NCI-H526 treated with DMSO at 0.1 percent for 48 hours (cell line): ENCODE results near the gene MAGED2.
"Not testable (repeated sequence)": the region's sequence is repeated elsewhere in the genome, so short reads cannot be mapped to it uniquely, and the experiment has no call there.

Experiments
- DNase-seq: peaks from one replicate; lab custom pipeline; 2025; lab: John Stamatoyannopoulos, UW

The MAGED2 gene

DNA sequence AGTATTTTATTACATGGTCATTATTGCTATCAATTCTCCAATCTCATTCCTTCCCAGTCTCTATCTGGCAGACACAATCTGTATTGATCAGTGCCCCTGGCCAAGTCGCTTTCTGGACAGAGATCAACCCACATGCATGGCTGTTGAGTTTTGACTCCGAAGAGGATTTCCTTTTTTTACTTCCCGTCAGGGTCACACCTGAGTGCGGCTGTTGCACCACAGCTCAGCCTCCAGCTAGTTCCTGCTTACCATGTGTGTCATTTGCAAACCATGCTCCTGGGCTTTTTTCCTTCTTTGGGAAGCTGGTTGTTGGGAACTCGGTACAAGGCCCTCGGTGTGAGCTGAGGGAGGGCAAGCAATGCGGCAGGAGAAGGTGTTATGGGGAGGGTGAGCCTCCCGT lies 11.7 kb downstream of the MAGED2 start:
- DNase-seq, result no peak

DNA sequence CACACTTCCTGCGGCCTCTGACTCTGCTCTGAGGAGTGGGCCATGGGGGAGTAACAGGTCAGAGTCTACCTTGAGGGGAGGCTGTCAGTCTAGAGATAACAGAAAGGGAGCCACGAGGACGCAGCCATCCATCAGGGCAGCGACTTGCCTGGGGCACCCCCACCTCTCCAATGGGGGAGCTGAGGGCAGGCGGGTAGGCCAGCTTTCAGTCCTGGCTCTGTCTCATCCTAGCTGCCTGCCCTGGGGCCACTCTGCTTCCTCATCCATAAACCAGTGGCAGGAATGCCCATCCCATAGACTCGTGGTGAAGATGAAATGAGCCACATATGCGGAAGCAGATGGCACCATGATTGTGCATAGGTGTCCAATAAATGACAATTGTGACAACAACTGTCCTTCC lies 13.2 kb downstream of the MAGED2 start:
- no peak for DNase-seq

DNA sequence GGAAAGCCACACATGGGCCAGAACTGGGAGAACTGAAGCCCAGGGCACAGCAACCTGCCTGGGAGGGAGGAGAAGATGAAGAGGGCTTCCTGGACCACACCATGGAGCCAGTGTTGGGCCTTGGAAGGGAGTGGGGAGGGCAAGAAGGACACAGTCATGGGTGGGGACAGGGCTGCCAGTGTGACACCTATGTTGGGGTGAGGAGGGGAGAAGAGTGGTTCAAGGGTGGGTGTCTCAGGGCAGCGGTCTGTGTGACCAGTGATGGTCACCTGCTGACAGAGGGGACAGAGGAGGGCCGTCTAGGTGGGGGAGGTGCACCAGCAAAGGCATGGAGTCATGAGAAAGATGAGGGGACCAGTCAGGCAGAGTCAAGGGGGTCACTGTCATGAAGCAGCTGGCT lies 13.8 kb downstream of the MAGED2 start:
- DNase-seq, result no peak

DNA sequence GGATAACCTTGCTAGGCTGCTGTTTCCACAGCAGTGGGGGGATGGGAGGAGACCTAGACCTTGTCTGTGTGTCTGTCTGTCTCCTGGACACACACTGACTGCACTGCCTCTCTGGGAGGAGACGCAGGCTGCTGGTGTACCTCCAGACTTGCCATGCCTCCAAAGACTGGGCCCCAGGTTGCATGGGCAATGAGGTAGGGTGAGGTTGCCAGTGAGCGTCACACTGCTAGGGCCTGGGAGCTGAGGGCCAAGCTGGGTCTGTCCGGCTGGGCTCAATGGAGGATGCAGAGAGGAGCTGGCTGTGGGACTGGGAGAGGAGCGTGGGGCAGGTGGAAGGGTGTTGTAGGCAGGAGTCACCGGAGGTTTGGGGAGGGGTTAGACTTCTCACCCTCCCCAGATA lies 16.6 kb downstream of the MAGED2 start:
- DNase-seq, result no peak

DNA sequence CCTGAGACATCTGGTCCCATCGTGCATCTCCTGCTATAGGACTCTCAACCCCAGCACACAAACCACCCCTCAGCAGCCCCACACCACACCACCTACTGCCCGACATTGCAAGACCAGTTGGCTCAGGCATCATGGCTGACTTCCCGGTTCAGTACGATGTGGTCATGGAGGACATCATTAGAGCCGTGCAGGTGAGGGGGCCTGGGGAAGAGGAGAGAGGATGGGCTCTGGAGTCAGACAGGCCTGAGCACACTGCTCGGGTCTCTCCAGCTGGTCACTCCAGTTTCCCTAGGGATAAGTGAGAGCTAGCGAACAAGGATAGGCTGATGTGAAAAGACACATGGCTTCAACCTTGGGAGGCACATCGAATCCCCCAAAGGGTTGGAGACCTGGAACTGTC lies 17.2 kb downstream of the MAGED2 start:
- no peak for DNase-seq

DNA sequence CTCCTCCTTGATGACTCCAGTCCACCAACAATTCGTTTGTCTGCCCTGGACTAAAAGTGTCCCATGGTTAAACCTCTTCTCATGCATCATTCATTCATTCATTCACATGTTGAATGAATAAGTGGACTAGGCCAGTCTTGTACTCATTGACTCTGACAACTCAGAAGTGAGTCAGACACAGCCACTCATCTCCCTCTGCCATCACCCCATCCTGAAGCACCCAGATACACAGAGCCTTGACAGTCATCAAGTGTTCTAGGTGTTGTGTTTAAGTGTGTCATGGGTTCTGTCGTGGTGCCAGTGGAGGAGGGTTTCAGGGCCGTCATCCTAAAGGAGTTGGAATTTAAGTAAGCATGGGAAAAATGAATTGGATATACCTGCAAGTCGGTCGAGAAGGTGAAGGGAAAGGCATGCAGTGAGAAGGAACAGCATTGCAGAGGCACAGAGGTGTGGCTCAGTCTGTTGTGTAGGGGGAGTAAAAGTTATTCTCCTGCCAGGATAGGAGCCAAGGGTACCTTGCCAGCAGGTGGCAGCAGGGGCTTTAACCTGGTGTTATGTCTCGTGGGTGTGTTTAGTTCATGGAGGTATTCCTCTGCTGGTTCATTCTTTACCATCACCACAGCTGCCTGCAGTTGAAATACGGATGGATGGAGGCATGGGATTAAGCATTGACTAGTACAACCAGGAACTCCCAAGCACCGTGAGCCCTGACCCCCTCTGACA lies 18.3 kb downstream of the MAGED2 start:
- DNase-seq, result no peak

DNA sequence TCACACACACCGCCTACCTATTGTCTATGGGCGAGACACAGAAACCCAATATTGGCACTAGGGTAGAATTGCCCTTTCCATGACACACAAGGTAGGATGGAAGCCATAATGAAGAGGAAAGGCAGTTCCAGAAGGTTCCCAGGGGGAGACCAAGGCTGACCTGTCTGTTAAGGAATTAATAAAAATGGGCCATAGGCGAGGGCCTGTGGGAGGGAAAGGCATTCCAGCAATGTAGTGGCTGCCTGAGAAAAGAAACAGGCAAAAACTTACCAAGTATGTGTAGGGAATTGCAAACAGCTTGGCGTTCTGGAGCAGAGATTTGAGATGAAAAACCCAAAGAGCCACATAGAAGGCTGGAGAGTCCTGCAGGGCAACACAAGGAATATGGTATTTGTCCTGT lies 19.1 kb downstream of the MAGED2 start:
- no peak for DNase-seq

DNA sequence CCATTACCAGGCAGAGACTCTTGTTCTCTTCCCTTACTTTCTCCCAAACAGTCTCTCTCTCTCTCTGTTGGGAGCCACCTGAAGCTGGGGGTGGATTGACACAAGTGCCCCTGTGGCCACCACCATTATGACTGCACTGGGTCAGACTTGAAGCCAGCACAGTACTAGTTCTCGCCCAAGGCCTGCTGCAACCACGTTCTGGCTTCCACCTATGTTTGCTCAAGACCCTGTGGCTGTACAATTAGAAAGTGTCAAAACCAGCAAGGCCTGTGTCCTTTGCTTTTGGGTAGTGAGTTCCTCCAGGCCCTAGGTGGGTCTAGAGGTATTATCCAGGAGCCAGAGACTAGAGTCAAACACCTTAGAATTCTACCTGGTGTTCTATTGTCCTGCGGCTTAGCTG lies 31.0 kb downstream of the MAGED2 start:
- no peak for DNase-seq

DNA sequence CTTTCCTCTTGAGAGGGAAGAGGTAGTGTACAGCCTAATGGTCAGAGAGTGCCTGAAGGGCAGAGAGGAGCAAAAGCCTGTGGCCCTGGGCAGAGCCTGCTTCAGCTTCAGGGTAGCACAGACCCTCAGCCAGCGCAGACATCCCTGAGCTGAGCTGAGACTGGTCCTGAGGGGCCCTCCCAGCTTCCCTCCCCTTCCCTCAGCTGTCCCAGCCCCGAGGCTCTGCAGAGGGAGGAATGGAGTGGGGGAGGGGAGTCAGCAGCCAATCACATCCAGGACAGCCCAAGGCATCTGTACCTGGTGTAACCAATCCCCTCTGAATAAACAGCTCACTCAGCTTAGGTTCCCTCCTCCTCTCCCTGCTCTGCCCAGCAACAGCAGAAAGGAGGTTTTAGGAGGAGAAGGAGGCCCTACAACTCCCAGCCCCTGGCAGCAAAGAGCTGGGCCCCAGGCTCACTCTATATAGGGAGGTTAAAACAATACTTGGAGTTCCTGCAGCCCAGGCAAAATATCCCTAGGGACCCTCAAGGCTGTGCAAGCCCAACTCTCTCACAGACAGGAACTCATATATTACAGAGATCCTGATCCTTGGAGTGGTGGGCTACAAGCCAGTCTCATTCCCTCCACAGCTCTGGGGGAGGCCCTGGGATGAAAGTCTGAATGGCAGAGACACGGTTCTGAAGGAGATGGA lies 33.8 kb downstream of the MAGED2 start:
- DNase-seq, result not testable (repeated sequence)

DNA sequence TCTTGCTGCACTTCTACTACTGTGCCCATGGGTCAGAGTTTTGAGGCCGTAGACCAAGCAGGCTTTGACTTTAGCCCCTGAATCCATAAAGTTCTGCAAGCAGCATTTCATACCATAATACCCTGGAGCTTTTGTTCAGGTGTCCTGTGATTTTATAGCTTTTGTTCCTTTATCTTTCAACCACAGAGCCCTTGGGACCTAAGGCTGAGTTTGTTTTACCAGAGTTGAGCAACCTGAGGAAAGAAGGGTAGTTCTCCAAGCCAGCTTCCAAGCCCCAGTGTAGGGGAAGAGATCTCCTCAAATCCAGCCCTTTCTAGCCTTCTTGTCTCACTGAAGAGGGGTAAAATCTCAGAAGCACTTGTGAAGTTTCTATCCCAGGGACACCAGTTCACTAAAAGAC lies 35.1 kb downstream of the MAGED2 start:
- DNase-seq, result no peak

DNA sequence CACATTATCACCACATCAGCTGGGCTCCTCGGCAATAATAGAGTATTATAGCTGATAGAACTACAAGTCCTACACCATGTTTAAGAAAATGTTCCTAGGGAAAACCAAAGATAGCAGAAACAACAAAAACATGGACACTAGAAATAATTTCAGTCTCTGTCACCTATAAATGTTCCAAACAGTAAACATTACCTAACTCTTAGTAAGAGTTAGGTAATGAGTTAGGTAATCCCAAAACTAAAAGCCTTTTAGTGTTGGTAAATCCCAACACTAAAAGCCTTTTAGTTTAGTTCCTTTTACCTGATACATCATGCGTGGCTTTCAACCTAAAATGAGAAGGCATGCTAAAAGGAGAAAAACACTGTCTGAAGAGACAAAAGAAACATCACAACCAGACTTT lies 35.5 kb downstream of the MAGED2 start:
- no peak for DNase-seq

DNA sequence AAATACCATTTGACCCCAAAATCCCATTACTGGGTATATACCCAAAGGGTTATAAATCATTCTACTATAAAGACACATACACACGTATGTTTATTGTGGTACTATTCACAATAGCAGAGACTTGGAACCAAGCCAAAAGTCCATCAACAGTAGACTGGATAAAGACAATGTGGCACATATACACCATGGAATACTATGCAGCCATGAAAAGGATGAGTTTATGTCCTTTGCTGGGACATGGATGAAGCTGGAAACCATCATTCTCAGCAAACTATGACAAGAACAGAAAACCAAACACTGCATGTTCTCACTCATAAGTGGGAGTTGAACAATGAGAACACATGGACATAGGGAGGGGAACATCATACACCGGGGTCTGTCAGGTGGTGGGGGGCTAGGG lies 40.2 kb downstream of the MAGED2 start:
- not testable (repeated sequence) for DNase-seq

DNA sequence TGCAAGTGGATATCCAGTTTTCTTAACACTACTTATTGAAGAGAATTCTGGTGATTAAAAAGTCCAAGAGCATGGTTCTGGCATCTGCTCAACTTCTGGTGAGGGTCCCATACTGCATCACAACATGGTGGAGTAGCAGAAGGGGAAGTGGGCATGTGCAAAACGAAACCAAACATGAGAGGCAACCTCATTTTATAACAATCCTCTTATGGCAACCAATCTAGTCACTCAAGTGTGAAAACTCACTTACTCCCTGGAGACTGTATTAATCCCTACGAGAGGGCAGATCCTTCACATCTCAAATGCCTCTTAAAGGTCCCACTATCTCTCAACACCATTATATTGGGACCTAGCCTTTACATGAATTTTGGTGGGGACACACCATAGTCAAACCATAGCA lies 57.7 kb downstream of the MAGED2 start:
- DNase-seq, result no peak
